ENCODE data around the gene STX18. TPM values are rescaled to one million over a fixed set of nuclear protein-coding genes. Genes with fewer than 3 reads are reported as not detected.
"Not testable (repeated sequence)": the region's sequence is repeated elsewhere in the genome, so short reads cannot be mapped to it uniquely, and the experiment has no call there.

Gene STX18
- total RNA-seq, 2 experiments from 2014 or later: 22.8 to 26.5 TPM

- Mint-ChIP-seq H3K4me3 (no peak overlapping the region), H3K4me1 (peaks cover 18% of the 10 kb centered on the region), H3K27ac (no peak overlapping the region), H3K36me3 (ENCODE audit: low read depth) (no peaks in the 10 kb centered on the region), H3K9me3 (no peaks in the 10 kb centered on the region), H3K27me3 (no peaks in the 10 kb centered on the region)
- DNase-seq: no peak
- ChIA-PET POLR2A (interaction anchor here (0.8 to 0.9 kb wide), 2 partner anchors 7 to 23 kb away, joined by 3 read pairs; partner anchors contain the start of gene STX18), CTCF (interaction anchor here (1.0 to 1.3 kb wide), 4 partner anchors 12 to 336 kb away, joined by 3 to 4 read pairs (median 4); no protein-coding TSS in a partner anchor)
Measured at GRCh38 chr4:4519297-4519894, 22.5 kb downstream of the STX18 start.

DNA sequence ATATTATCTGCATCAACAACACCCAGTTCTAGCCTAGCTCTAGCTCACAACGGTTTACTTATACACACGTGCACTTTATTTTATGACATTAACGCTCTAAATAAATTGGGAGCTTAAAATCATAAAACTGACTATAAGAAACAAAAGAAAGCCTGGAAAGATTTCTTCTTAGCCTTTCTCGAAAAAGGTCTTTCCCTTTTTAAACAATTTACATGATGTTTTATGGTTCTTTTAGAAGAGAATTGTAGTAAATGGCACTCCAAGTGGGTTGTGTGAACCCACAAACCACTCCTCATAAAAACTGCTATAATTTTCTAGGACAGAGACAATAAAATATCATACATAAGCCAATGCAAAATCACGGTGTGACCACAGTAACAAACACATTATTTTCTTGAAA, 23.1 kb downstream of the STX18 start:
- no peaks in the 10 kb centered on the region for H3K27me3 Mint-ChIP-seq
- H3K9me3 Mint-ChIP-seq: no peaks in the 10 kb centered on the region
- no peak overlapping the region for H3K4me3 Mint-ChIP-seq
- CTCF ChIA-PET: interaction anchor here (1.1 to 1.3 kb wide), 4 partner anchors 13 to 336 kb away, joined by 3 to 4 read pairs (median 3); no protein-coding TSS in a partner anchor
- DNase-seq: no peak
- H3K27ac Mint-ChIP-seq: no peak overlapping the region
- no peaks in the 10 kb centered on the region for H3K36me3 Mint-ChIP-seq (ENCODE audit: low read depth)
- POLR2A ChIA-PET: interaction anchor here (0.8 kb wide), 1 partner anchor 24 kb away, joined by 3 read pairs; the partner anchor contains the start of gene STX18
- H3K4me1 Mint-ChIP-seq: peaks cover 13% of the 10 kb centered on the region

- POLR2A ChIA-PET: no interaction called here
- DNase-seq: no peak
- Mint-ChIP-seq H3K36me3 (ENCODE audit: low read depth) (no peaks in the 10 kb centered on the region), H3K4me3 (no peak overlapping the region), H3K4me1 (peaks cover 14% of the 10 kb centered on the region), H3K27ac (no peak overlapping the region), H3K9me3 (no peaks in the 10 kb centered on the region), H3K27me3 (no peaks in the 10 kb centered on the region)
- CTCF ChIA-PET: no interaction called here
Measured at GRCh38 chr4:4514786-4515185, 27.1 kb downstream of the STX18 start.

GRCh38 chr4:4512282-4512681, 29.6 kb downstream of the STX18 start:
- ChIA-PET POLR2A (interaction anchor here (0.6 kb wide), 1 partner anchor 8 kb away, joined by 3 read pairs; no protein-coding TSS in a partner anchor), CTCF (interaction anchor here (1.3 kb wide), 1 partner anchor 23 kb away, joined by 3 read pairs; no protein-coding TSS in a partner anchor)
- H3K27ac Mint-ChIP-seq: no peak overlapping the region
- H3K4me3 Mint-ChIP-seq: no peak overlapping the region
- no peak for DNase-seq
- H3K36me3 Mint-ChIP-seq (ENCODE audit: low read depth): no peaks in the 10 kb centered on the region
- H3K4me1 Mint-ChIP-seq: peaks cover 15% of the 10 kb centered on the region
- no peaks in the 10 kb centered on the region for H3K27me3 Mint-ChIP-seq
- no peaks in the 10 kb centered on the region for H3K9me3 Mint-ChIP-seq

DNA sequence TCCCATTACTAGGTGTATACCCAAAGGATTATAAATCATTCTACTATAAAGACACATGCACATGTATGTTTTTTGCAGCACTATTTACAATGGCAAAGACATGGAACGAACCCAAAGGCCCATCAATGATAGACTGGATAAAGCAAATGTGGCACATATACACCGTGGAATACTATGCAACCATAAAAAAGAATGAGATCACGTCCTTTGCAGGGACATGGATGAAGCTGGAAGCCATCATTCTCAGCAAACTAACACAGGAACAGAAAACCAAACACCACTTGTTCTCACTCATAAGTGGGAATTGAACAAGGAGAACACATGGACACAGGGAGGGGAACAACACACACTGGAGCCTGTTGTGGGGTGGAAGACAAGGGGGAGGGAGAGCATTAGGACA, 31.2 kb downstream of the STX18 start:
- H3K27ac Mint-ChIP-seq; DNase-seq; H3K27me3 Mint-ChIP-seq; POLR2A ChIA-PET; CTCF ChIA-PET; H3K36me3 Mint-ChIP-seq (ENCODE audit: low read depth); H3K9me3 Mint-ChIP-seq; H3K4me3 Mint-ChIP-seq: not testable (repeated sequence)
- H3K4me1 Mint-ChIP-seq: peaks cover 11% of the 10 kb centered on the region

DNA sequence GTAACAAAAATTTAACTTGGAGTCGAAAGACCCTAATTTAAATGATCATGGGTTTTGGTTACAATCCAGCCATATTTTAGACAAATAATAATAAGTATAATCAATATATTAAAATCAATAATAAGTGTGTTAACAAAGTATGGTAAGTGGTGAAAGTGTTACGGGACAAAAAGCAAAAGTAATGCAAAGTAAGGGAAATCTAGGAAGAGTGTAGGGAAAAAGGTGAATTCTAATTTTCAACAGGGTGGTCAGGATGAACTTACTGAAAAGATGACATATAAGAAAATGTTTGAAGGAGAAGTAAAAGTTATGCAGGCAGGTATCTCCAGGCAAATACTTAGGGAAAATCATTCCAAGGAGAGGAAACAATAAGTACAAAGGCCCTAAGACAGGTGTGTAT, 32.3 kb downstream of the STX18 start:
- no peaks in the 10 kb centered on the region for H3K9me3 Mint-ChIP-seq
- POLR2A ChIA-PET: no interaction called here
- H3K27ac Mint-ChIP-seq: no peak overlapping the region
- H3K27me3 Mint-ChIP-seq: no peaks in the 10 kb centered on the region
- no peaks in the 10 kb centered on the region for H3K36me3 Mint-ChIP-seq (ENCODE audit: low read depth)
- DNase-seq: no peak
- H3K4me3 Mint-ChIP-seq: no peak overlapping the region
- CTCF ChIA-PET: no interaction called here
- peaks cover 9% of the 10 kb centered on the region for H3K4me1 Mint-ChIP-seq

- no peak for DNase-seq
- Mint-ChIP-seq H3K4me3 (no peak overlapping the region), H3K36me3 (ENCODE audit: low read depth) (no peaks in the 10 kb centered on the region), H3K9me3 (no peaks in the 10 kb centered on the region), H3K27ac (no peak overlapping the region), H3K4me1 (peaks cover 7% of the 10 kb centered on the region), H3K27me3 (no peaks in the 10 kb centered on the region)
- POLR2A ChIA-PET: interaction anchor here (1.2 kb wide), 1 partner anchor 16 kb away, joined by 4 read pairs; no protein-coding TSS in a partner anchor
- CTCF ChIA-PET: interaction anchor here (1.5 kb wide), 1 partner anchor 9 kb away, joined by 3 read pairs; no protein-coding TSS in a partner anchor
Measured at GRCh38 chr4:4507923-4508322, 33.9 kb downstream of the STX18 start.

- Mint-ChIP-seq H3K4me3 (no peak overlapping the region), H3K36me3 (ENCODE audit: low read depth) (no peaks in the 10 kb centered on the region), H3K27ac (no peak overlapping the region), H3K27me3 (no peaks in the 10 kb centered on the region), H3K4me1 (peaks cover 12% of the 10 kb centered on the region), H3K9me3 (no peaks in the 10 kb centered on the region)
- ChIA-PET POLR2A (interaction anchor here (1.2 kb wide), 1 partner anchor 16 kb away, joined by 4 read pairs; no protein-coding TSS in a partner anchor), CTCF (interaction anchor here (1.5 kb wide), 1 partner anchor 8 kb away, joined by 3 read pairs; no protein-coding TSS in a partner anchor)
- no peak for DNase-seq
Measured at GRCh38 chr4:4507403-4507802, 34.4 kb downstream of the STX18 start.

- POLR2A ChIA-PET: interaction anchor here (1.2 kb wide), 1 partner anchor 15 kb away, joined by 4 read pairs; no protein-coding TSS in a partner anchor
- H3K27ac Mint-ChIP-seq: no peak overlapping the region
- H3K36me3 Mint-ChIP-seq (ENCODE audit: low read depth): no peaks in the 10 kb centered on the region
- H3K4me3 Mint-ChIP-seq: no peak overlapping the region
- no peaks in the 10 kb centered on the region for H3K27me3 Mint-ChIP-seq
- H3K9me3 Mint-ChIP-seq: no peaks in the 10 kb centered on the region
- DNase-seq: no peak
- H3K4me1 Mint-ChIP-seq: peaks cover 14% of the 10 kb centered on the region
- CTCF ChIA-PET: interaction anchor here (1.5 kb wide), 1 partner anchor 8 kb away, joined by 3 read pairs; no protein-coding TSS in a partner anchor
Measured at GRCh38 chr4:4506961-4507360, 34.9 kb downstream of the STX18 start.

DNA sequence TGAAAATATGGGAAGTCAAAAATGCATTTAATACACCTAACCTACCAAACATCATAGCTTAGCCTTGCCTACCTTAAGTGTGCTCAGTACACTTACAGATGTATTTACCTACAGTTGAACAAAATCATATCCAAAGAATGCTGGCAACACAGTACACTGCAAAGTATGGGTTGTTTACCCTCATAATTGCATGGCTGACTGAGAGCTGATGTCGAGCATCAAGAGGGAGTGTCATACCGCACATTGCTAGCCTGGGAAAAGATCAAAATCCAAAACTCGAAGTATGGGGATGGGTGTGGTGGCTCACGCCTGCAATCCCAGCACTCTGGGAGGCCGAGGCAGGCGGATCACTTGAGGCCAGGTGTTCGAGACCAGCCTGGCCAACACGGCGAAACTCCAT, 36.6 kb downstream of the STX18 start:
- H3K36me3 Mint-ChIP-seq (ENCODE audit: low read depth); H3K27ac Mint-ChIP-seq; H3K4me3 Mint-ChIP-seq; H3K27me3 Mint-ChIP-seq; H3K9me3 Mint-ChIP-seq; CTCF ChIA-PET; DNase-seq: not testable (repeated sequence)
- POLR2A ChIA-PET: interaction anchor here (2.0 kb wide), 1 partner anchor 36 kb away, joined by 4 read pairs; no protein-coding TSS in a partner anchor
- peaks cover 18% of the 10 kb centered on the region for H3K4me1 Mint-ChIP-seq

DNA sequence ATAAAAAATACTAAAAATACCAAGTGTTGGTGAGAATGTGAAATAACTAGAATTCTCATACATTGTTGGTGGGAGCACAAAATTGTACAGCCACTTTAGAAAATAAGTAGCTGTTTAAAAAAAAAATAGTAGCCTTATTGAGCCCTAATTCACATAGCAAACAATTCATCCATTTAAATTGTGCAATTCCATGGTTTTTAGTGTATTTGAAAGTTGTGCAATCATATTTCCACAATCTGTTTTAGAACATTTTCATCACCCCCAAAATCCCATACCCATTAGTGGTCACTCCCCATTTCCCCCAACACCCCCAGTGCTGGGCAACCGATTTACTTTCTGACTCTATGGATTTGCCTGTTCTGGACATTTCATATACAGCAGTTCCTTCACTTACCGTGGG, 37.1 kb downstream of the STX18 start:
- H3K27ac Mint-ChIP-seq: no peak overlapping the region
- no peaks in the 10 kb centered on the region for H3K27me3 Mint-ChIP-seq
- ChIA-PET POLR2A (interaction anchor here (2.0 kb wide), 1 partner anchor 36 kb away, joined by 4 read pairs; no protein-coding TSS in a partner anchor), CTCF (no interaction called here)
- H3K36me3 Mint-ChIP-seq (ENCODE audit: low read depth): no peaks in the 10 kb centered on the region
- peaks cover 18% of the 10 kb centered on the region for H3K4me1 Mint-ChIP-seq
- H3K4me3 Mint-ChIP-seq: no peak overlapping the region
- DNase-seq: no peak
- H3K9me3 Mint-ChIP-seq: no peaks in the 10 kb centered on the region

DNA sequence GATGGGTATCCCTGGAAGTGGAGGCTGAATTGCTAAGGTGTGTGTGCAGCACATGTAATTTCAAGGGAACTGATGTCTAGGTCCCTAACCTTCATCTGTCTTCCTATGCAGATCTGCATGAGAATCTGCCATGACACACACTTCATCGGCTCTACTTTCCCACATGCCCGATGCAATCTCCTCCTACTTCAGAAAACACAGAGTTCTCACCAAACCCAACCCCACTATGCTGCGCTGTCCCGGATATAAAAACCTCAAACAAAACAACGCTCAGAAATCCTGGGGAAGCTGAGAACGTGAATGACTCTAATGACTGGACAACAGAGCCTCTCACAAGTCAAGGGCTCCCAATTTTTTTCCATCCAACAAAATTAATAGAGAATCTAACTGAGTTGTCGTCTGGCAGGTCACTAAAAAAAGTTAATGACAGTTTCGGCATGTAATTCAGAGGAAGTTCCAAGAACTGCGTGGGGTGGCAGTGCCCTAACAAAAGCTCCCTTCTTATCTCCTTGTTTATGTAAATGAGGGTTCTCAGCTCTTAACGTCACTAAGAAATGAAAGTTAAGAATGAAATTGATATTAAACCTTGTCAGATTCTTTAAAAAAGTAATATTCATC, 39.0 kb downstream of the STX18 start:
- Mint-ChIP-seq H3K27me3 (no peaks in the 10 kb centered on the region), H3K4me1 (peaks cover 15% of the 10 kb centered on the region), H3K9me3 (no peaks in the 10 kb centered on the region), H3K4me3 (peak overlapping the region; percentile 28), H3K27ac (peak overlapping the region; percentile 32), H3K36me3 (ENCODE audit: low read depth) (no peaks in the 10 kb centered on the region)
- ChIA-PET CTCF (interaction anchor here (1.3 to 2.1 kb wide), 3 partner anchors 15 to 40 kb away, joined by 3 to 5 read pairs (median 3); no protein-coding TSS in a partner anchor), POLR2A (interaction anchor here (1.2 kb wide), 1 partner anchor 39 kb away, joined by 4 read pairs; the partner anchor contains the start of gene STX18)
- peak; percentile 43 for DNase-seq

DNA sequence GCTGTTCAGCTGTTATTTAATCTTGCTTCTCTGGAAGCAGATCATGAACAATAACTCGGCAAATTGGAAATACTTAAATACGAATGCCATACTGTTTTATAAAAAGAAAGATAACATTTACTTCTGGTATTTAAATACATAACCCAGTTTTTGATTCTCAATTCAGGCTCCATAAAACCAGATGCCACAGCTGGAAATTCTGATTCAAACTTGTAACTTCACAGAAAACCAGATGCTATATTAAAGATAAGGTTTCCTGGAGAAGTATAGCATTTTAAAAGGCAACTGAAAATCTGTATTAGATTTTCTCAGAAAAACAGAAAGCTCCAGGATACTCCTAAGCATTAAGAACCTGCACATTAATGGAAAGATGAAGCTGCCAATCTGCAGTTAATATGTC, 40.2 kb downstream of the STX18 start:
- no peak for DNase-seq
- ChIA-PET POLR2A (no interaction called here), CTCF (interaction anchor here (2.1 kb wide), 1 partner anchor 14 kb away, joined by 5 read pairs; no protein-coding TSS in a partner anchor)
- peaks cover 15% of the 10 kb centered on the region for H3K4me1 Mint-ChIP-seq
- no peaks in the 10 kb centered on the region for H3K9me3 Mint-ChIP-seq
- H3K36me3 Mint-ChIP-seq (ENCODE audit: low read depth): no peaks in the 10 kb centered on the region
- no peaks in the 10 kb centered on the region for H3K27me3 Mint-ChIP-seq
- no peak overlapping the region for H3K4me3 Mint-ChIP-seq
- no peak overlapping the region for H3K27ac Mint-ChIP-seq

Measured in activated CD4-positive, alpha-beta memory T cell treated with anti-CD3 and anti-CD28 coated beads, Interleukin-2, amount 10 ng/mL, durations not matched to agents 7 days and 5 days (primary cell).